Body of pancreas (tissue), 4 donors: ENCODE data around the gene CDK14.

Experiments used
- POLR2A ChIP-seq, 3 donors: fragments of 450-650 bp; IDR thresholded peaks; one replicate each; pipeline ENCODE4 v1.6.1; 2016; ENCODE audit warnings: antibody characterized with exemption in 3 of 3, mild to moderate bottlenecking in 2 of 3
- TF ChIP-seq, protein P1 (sequence below), 7 experiments: fragments of 450-650 bp in 4 of 7; fragments of 200-600 bp in 3 of 7; sonication (generic) in 3 of 7; IDR thresholded peaks; one replicate each; pipeline ENCODE4 v1.5.1; 2016 to 2019; ENCODE audit warnings: antibody characterized with exemption in 7 of 7

DNA sequence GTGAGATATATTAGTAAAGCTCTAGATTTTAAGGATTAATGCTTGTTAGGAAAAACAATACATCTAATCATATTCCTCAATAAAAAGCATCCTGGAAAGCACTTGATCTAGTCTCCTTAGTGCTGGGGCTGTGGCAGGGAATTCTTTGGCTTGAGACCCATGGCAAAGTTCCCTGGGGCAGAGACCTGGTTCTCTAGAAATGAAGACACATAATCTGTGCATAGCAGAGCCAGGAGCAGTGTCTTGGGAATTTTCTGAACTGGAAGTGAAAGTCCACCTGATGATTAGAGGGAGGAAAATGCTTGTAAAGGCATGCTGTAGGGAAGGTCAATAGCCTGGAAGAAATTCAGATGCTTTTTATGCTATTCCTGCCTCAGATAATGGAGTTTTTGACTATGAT, 247.4 kb downstream of the CDK14 start:
- TF ChIP-seq, protein P1, sequence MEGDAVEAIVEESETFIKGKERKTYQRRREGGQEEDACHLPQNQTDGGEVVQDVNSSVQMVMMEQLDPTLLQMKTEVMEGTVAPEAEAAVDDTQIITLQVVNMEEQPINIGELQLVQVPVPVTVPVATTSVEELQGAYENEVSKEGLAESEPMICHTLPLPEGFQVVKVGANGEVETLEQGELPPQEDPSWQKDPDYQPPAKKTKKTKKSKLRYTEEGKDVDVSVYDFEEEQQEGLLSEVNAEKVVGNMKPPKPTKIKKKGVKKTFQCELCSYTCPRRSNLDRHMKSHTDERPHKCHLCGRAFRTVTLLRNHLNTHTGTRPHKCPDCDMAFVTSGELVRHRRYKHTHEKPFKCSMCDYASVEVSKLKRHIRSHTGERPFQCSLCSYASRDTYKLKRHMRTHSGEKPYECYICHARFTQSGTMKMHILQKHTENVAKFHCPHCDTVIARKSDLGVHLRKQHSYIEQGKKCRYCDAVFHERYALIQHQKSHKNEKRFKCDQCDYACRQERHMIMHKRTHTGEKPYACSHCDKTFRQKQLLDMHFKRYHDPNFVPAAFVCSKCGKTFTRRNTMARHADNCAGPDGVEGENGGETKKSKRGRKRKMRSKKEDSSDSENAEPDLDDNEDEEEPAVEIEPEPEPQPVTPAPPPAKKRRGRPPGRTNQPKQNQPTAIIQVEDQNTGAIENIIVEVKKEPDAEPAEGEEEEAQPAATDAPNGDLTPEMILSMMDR (IDR thresholded peaks at IDR 0.05) = no peak
- TF ChIP-seq POLR2A (IDR thresholded peaks at IDR 0.05) = no peak
